Endothelial cell of umbilical vein (primary cell): ENCODE data around the gene MCIDAS.

Experiments used
- JUN ChIP-seq: IDR thresholded peaks from 2 replicates; pipeline ENCODE4 v1.6.1; 2011; ENCODE audit warnings: borderline replicate concordance, low read depth; ENCODE audit not compliant: insufficient read length, insufficient read depth
- POLR2A ChIP-seq: IDR thresholded peaks from 2 replicates; pipeline ENCODE4 v1.6.1; 2012; ENCODE audit warnings: low read depth, mild to moderate bottlenecking, control low read depth, low read length
- TF ChIP-seq, protein P1 (sequence below), 2 donors: IDR thresholded peaks; 1 replicate in 1 of 2; 2 replicates in 1 of 2; pipeline ENCODE4 v1.5.1; 2011; ENCODE audit warnings: low read length in 2 of 2, mild to moderate bottlenecking in 2 of 2, moderate library complexity in 2 of 2, control low read depth in 1 of 2, inconsistent platforms in 1 of 2, low read depth in 1 of 2; ENCODE audit not compliant: insufficient read depth in 1 of 2; ENCODE audit errors: extremely low read depth in 1 of 2

DNA sequence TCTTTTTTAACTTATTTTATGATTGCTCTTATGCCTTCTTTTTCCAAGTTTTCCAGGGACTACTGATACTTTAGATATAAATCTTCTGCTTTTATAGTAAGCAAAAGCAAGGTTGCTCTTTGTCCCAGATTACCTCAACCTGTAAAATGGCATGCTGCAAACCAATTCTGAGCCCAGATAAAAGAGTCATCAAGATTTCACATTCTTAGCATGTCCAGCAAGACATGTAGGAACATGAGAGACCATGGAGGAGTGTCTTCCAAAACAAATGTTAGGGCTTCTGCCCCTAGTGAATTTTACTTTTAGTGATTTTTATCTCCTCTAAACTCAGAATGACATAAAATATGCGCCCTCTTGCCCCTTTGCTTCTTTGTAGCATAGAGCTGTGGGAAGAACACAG lies 47.1 kb downstream of the MCIDAS start:
- TF ChIP-seq, protein P1, sequence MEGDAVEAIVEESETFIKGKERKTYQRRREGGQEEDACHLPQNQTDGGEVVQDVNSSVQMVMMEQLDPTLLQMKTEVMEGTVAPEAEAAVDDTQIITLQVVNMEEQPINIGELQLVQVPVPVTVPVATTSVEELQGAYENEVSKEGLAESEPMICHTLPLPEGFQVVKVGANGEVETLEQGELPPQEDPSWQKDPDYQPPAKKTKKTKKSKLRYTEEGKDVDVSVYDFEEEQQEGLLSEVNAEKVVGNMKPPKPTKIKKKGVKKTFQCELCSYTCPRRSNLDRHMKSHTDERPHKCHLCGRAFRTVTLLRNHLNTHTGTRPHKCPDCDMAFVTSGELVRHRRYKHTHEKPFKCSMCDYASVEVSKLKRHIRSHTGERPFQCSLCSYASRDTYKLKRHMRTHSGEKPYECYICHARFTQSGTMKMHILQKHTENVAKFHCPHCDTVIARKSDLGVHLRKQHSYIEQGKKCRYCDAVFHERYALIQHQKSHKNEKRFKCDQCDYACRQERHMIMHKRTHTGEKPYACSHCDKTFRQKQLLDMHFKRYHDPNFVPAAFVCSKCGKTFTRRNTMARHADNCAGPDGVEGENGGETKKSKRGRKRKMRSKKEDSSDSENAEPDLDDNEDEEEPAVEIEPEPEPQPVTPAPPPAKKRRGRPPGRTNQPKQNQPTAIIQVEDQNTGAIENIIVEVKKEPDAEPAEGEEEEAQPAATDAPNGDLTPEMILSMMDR (IDR thresholded peaks at IDR 0.05; ENCODE audit: extremely low read depth in 1 of 2, insufficient read depth in 1 of 2, low read depth in 1 of 2, low read length in 2 of 2): no peak
- no peak for TF ChIP-seq JUN
- no peak for TF ChIP-seq POLR2A
